Measurements from ENCODE around the gene INSR.

The INSR gene

GRCh38 chr19:7197119-7197759 is 97.0 kb downstream of the INSR start (continued):
- TF ChIP-seq PATZ1 (tag by site-specific recombination; IDR thresholded peaks at IDR 0.05) = peak; percentile 79
- no peak for TF ChIP-seq RBAK (tag by site-specific recombination; IDR thresholded peaks at IDR 0.05)
- TF ChIP-seq ZBTB6 (tag by site-specific recombination; IDR thresholded peaks at IDR 0.05) = peak; percentile 57; the same call in 1 of the 2 replicates
- no peak for TF ChIP-seq FEZF1 (tag by site-specific recombination; IDR thresholded peaks at IDR 0.05)
- TF ChIP-seq HIC1 (tag by site-specific recombination; IDR thresholded peaks at IDR 0.05) = no peak
- no peak for TF ChIP-seq ZBTB49 (tag by site-specific recombination; IDR thresholded peaks at IDR 0.05; ENCODE audit: low read depth)
- no peak for TF ChIP-seq ZNF555 (tag by site-specific recombination; conservative IDR thresholded peaks at IDR 0.05)
- TF ChIP-seq ZNF510 (tag by site-specific recombination; IDR thresholded peaks at IDR 0.05; ENCODE audit: insufficient replicate concordance) = no peak
- TF ChIP-seq ZNF391 (tag by site-specific recombination; IDR thresholded peaks at IDR 0.05; ENCODE audit: borderline replicate concordance, low read depth) = 0 out of 2 replicates have a peak, but pooled peaks have one; percentile 51
- TF ChIP-seq ZNF423 (tag by site-specific recombination; IDR thresholded peaks at IDR 0.05) = no peak
- TF ChIP-seq KLF8 (tag by site-specific recombination; IDR thresholded peaks at IDR 0.05) = peak; percentile 81
- TF ChIP-seq YY1 (tag by site-specific recombination; IDR thresholded peaks at IDR 0.05) = no peak
- peak; percentile 43 for TF ChIP-seq ZBTB26 (tag by site-specific recombination; optimal IDR thresholded peaks at IDR 0.05)
- TF ChIP-seq ZNF645 (tag by site-specific recombination; IDR thresholded peaks at IDR 0.05) = no peak
- TF ChIP-seq ZNF48 (tag by site-specific recombination; IDR thresholded peaks at IDR 0.05) = no peak
- TF ChIP-seq ZNF449 (tag by site-specific recombination; IDR thresholded peaks at IDR 0.05) = no peak
- TF ChIP-seq ZBTB10 (tag by site-specific recombination; IDR thresholded peaks at IDR 0.05) = peak; percentile 57; the same call in 1 of the 2 replicates
- TF ChIP-seq ZNF596 (tag by site-specific recombination; IDR thresholded peaks at IDR 0.05) = peak; percentile 60
- peak; percentile 64; the same call in 1 of the 2 replicates for TF ChIP-seq ZBTB21 (tag by site-specific recombination; IDR thresholded peaks at IDR 0.05)
- no peak for TF ChIP-seq REPIN1 (tag by site-specific recombination; IDR thresholded peaks at IDR 0.05; ENCODE audit: low read depth)
- TF ChIP-seq ZNF585B (tag by site-specific recombination; IDR thresholded peaks at IDR 0.05) = no peak
- no peak for TF ChIP-seq GLIS2 (tag by site-specific recombination; IDR thresholded peaks at IDR 0.05)
- no peak for TF ChIP-seq ZNF654 (tag by site-specific recombination; IDR thresholded peaks at IDR 0.05; ENCODE audit: low read depth)
- TF ChIP-seq ZNF202 (tag by site-specific recombination; IDR thresholded peaks at IDR 0.05; ENCODE audit: borderline replicate concordance) = no peak
